NCI-H524 treated with DMSO at 0.1 percent for 48 hours (cell line): Measurements from ENCODE around the gene TANK.
"Not testable (repeated sequence)": the region's sequence is repeated elsewhere in the genome, so short reads cannot be mapped to it uniquely, and the experiment has no call there.

Experiments
- DNase-seq: peaks from one replicate; lab custom pipeline; 2025; lab: John Stamatoyannopoulos, UW

The TANK gene

DNA sequence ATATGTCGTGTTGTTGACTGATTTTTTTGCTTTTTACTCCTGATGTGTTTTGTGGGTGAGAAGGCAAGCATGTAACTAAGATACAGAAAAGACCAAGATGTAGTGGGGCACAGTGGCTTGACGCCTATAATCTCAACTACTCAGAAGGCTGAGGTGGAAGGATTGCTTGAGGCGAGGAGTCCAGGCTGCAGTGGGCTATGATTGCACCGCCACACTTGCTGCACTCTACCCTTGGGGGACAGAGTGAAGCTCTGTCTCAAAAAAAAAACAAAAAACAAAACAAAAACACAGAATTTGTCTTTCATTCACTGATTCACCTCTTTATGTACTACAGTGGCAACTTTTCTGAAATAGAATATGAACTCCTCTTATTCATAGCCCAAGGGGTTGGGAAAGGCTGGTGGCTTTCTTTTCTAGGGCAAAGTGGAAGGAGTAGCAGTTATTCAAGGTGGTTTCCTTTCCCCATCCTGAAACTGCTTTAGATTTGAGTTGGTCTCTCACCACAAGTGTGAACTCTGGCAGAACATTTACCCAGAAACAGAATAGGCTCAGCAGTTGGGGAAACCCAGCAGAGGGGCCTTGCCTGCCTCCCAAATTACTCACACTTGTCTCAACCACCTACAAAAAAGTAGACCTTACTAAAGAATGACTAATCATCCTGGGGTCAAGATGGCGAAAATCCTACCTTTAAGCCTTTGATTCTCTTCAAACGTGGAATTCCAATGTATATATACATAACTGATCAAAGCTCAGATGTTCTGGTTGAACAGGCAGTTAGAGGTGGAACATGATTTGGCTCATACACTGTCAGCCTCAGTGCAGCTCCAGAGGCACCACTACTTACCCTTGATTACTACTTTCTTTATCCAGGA lies 6.5 kb downstream of the TANK start:
- DNase-seq = no peak

DNA sequence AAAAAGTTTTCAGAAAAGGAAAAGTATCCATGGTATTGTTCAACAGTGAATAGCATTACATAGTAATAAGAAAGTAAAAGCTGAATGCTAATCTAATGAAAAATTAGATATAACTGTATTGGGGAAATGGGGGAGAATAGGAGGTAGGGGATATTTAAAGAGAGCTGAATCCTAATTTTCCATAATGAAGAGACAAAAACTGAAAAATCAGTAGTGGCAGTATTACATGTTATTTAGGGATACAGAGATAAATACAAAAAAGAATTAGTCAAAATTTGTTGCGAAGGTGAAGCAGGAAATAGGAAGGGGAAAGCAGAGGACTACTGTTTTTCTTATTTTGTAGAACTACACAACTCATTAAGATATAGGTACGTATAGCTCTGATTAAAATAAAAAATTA lies 9.1 kb downstream of the TANK start:
- DNase-seq = no peak

DNA sequence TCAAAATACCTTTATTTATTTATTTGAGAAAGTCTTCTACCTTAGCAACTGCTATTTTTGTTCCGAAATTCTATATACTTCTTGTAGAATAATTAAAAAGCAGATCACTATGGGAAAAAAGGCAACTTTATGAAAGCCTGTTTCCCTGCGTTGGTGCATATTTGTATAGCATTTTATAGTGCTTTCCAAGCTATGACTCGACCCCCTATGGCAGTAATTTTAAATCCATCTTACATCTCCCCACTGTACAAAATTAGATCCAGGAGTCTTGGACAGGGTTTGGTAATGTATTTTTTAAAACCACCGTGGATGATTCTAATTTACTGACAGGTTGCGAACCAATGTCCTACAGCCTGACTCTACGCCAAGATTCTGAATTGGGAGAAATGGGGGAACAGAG lies 10.1 kb downstream of the TANK start:
- DNase-seq = no peak

DNA sequence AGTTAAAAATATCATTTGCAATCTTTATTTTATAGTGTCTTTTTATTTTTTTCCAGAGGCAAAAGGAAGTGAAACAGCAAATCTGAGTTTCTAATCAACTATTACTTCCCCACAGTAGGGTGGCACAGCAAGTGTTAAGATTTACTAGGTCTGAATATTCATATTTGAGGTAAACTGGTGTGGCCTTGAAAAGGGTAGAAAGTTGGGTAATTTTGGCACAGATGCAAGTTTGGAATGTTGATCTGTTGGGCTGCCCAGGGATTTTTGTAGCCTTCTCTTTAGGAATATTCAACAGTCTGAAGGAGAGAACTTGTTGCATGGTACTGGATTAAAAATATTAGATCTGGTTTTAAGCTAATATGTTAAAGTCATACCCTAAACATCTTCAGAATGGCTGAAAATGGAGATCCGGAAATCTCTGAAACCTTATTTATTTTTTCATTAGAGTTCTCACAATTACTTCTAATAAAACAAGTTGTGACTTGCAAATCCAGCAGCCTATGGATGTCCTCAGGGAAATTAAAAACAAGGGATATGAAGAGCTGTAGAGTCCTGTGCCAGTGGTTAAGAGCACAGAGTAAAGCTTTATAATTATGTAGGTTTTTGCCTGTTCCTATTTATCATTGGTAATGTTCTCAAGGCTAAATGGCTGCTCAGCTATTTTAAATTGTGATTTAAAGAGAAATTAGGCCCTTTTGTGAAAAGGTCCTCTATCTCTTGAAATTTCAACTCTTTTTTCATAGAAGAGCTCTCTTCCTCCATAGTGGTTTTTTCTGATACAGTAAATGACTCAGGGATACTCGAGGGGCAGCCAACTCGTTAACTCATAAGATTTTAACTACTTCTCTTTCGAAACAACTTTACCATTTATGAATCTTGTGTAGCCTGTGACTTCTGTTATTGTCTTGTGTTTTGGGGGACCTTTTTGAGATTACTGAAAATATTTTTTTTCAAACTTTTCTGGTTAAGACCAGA lies 11.0 kb downstream of the TANK start:
- no peak for DNase-seq

DNA sequence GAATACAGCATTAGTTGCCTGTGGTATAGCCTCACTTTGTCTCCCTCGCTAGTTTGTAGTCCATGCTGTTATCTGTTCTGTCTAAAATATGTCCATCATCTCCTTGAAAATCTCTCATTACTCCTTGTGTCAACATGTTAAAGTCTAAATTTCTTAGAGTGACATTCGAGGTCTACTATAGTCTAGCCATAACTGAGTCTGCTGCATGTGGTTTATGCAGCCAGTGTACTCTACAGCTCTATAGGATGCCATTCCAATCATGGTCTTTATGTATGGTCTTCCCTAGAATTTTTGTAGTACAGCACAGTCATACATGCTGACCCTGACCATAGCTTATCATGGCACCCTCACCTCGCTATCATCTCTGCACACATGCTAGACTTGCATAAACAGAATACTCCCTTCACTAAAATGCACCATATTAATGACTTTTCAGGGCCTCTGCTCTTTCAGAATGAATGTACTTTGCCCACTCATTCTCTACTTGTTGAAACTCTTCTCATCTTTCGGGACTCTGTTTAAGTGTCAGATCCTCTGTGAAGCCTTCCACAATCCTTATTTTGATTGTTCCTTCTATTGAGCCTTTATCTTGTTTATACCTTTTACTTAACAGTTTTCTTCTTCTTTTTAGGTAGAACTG lies 12.8 kb downstream of the TANK start:
- no peak for DNase-seq

DNA sequence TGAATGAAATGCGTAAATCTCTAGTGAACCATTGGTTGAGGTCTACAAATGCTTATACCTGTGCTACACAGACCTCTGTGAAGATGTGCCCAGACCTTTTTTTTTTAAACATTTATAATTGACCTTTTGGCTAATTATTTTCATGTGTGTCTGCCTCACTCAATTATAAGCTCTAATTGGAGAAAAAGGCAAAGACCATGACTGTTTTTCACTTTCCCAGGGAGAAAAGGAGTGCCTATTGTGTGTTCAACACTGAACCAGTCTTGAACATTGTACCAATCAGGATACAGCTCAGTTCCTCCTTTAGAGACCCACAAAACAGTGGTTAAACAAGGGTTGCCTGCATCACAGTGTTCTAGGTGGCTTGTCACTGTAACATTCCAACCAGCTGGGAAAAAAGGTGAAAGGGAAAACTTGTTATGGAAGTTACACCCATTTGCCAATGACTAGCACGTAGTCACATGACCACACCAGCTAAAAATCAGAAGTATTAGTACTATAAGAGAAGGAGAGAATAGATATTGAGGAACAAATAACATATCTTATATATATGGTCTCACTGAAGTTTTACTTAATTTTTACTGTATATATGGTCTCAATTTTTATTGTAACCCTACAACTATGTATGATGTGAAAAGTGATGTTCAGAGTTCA lies 13.4 kb downstream of the TANK start:
- no peak for DNase-seq

DNA sequence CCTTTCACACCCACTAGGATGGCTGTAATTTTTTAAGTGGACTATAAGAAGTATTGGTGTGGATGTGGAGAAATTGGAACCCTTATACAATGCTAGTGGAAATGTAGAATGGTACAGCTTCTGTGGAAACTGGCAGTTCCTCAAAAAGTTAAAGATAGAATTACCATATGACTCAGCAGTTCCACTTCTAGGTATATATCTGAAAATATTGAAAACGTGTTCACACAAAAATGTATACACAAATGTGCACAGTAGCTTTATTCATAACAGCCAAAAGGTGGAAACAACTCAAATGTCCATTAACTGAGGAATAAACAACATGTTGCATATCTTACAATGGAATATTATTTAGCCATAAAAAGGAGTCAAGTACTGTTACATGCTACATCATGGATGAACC lies 17.7 kb downstream of the TANK start:
- no peak for DNase-seq

DNA sequence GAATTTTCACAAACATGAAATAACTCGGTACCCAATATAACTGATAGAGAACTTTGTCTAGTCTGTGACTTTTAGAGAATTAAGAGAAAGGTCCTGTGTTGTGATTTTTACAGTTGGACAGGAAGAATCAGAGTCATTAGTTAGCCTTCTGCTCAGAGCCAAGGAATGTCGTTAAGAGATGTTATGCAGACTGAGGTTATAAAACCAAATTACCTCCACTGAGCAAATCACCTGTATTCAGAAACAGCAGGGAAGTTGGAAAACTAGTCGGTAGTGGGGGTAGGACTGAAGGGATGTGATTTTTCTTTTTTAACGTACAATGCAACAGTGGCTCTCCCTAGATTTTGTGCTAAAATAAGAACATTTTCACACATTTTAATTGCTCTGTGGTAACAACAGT lies 18.5 kb downstream of the TANK start:
- no peak for DNase-seq

DNA sequence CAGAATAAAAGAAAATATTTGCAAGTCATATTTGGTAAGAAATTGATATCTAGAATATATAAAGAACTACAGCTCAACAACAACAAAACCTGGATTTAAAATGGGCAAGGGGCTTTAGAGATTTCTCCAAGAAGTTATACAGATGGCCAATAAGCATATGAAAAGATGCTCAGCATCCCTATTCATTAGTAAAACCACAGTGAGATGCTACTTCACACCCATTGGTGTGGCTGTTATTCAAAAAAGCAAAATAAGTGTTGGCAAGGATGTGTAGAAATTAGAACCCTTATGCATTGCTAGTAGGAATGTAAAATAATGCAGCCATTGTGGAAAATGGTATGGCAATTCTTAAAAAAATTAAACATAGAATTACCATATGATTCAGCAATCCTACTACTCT lies 29.8 kb downstream of the TANK start:
- DNase-seq = no peak

DNA sequence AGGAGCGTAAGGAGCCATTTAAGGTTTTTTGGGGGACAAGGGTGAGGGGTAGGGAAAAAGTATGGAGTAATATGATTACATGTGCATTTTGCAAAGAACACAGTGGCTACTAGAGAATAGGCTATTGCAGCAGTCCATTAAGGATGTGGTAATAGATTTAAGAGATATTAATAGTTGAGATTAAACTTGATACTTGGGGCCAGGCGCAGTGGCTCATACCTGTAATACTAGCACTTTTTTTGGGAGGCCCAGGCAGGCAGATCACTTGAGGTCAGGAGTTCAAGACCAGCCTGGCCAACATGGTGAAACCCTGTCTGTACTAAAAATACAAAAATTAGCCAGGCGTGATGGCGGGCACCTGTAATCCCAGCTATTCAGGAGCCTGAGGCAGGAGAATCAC lies 35.4 kb downstream of the TANK start:
- not testable (repeated sequence) for DNase-seq

DNA sequence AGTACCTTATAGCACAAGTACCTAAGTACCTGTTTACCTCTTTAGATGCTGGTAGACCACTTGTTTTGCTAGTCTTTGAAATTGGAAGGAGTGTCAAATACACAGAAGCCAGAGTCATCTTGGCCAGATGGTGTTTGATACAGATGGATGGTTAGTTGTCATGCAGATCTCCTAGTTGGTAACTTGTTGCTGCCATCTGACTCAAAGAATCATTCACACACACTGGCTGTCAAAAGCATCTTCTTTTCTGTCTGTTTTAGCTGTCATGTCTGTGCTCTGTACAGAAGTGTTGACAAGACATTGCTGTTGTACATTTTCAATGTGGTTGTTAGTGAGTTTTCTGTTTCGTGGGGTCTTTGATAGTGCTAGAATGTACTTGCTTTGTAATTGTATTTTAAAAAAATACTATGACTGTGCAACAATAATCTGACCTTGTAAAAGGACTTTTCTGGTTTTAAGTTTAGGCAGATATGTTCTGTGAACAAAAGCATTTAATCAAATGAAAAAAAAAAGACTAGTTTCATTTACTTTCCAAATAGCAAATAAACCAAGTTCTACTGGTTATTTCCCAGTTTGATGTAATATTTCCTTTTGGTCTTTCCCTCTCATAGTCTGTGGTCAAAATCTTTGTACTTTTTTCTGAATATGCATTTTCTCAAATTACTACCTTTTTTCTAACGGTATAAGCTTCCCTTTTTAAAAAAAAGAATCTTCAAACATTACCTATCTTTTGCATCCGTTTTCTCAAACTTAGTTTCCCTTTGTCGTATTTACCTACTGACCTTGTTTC lies 39.9 kb downstream of the TANK start:
- peak; percentile 3 for DNase-seq

DNA sequence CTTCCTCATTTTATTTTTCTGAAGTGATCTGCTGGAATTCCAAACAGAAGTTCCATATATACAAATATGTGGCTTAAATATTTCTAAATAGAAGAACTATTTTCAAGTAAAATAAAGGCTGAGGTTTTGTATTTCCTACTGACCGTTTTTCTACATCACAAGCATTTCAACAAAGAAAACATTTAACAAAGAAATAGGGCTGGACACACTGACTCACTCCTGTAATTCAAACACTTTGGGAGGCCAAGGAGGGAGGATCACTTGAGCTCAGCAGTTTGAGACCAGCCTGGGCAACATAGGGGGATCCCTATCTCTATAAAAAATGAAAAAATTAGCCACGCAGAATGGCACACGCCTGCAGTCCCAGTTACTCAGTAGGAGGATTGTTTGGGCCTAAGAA lies 44.6 kb downstream of the TANK start:
- no peak for DNase-seq

DNA sequence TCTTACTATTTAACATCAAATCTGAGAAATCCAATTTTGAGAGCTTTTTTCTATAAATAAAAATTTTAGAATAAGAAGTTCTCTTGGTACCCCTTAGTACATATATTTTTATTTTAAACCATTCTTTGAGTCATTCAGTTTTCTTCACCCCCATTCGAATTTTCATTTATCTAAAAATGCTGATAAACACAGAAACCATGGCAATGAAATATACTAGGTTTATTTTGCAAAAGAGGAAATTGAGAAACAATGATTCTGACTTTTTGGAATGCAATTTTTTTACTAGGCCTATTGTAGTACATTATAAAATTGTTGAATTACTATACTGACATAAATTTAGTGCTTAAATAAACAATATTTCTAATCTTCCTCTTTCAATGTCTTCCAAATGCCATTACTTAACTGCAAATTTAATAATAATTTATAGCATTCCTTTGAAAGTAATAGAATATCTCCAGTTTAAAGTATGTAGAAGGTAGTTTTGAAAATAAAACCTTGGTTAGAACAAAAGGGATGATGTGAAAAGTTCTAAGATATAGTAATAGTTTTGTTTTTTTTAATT lies 46.3 kb downstream of the TANK start:
- no peak for DNase-seq

DNA sequence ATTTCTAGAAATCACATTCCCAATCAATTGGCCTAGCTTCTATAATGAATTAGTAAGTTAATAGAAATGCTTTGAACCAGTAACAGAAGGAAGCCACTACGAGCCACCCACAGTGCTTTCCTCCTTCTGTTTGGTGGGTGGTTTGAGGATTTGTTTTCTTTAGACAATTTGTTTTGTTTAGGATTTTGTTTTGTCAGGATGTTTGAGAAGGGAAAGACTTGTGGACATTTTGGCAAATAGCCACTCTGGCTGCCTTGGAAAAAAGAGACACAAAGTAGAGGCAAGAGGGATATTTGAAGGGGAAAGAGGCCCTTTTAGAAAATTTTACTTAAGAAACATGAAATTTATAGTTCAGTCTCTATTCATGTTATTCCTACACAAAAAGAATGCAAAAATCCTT lies 47.7 kb downstream of the TANK start:
- DNase-seq = no peak

DNA sequence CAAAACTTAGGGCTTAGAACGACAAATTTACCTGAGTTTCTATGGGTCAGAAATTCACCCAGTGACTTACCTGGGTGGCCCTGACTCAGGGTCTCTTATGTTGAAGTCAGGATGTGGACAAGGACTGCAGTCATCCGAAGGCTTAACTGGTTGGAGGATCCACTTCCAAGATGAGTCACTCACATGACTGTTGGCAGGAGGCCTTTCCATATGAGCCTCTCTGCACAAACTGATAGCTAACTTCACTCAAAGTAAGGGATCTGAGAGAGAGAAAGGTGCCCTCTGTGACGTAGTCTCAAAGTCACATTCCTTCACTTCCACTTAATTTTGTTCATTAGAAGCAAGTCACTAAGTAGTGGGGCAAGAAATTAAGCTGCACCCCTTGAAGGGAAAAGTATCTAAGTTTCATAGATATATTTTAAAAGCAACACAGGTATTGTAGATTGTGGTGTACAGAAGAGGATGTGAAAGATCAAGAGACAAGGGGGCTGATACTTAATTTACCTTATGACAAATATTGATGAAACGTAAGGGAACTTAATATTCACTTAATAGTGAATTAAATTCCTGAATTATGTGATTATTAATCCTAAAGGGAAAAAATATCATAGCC lies 48.4 kb downstream of the TANK start:
- no peak for DNase-seq

DNA sequence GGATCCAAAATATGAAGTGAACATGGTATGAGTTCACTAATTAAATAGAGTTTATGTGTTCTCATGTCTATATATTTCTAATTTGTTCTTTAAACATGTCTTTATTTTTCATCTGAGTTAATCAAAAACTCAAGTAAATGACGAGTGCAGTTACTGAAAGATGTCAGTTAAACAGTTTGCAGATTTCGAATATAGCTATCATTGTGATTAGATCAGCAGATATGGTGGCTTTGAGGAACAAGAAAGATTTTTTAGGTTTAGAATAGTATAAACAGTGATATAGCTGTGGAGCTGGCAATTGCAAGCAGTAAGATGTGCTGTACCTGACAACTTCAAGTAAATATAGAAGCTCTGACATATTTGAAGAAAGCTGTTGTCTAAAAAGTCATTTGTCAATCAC lies 49.7 kb downstream of the TANK start:
- no peak for DNase-seq

DNA sequence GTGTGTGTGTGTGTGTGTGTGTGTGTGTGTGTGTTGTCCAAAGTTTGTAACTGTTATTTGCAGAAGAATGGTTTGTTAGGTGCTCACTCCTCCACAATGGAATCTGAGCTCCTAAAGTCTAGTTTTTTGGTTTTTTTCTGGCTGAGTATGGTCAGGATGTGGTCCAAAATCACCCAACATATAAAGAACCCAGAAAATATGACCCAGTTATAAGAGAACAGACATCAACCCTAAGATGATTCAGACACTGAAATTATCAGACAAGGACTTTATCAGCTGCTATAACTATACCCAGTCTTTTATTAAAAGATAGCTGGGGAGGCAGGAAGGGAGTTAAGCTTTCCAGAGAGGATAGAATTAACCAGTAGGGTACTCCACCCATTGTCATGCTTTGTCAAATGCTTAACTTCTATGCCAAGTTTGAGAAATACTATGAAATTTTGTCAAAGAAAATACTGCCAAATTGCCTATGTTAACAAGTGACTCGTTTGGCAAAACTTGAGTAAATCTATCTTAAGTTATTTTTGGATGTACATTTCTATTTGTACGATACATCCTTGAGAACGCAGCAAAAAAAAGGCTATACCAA lies 57.5 kb downstream of the TANK start:
- DNase-seq = no peak

DNA sequence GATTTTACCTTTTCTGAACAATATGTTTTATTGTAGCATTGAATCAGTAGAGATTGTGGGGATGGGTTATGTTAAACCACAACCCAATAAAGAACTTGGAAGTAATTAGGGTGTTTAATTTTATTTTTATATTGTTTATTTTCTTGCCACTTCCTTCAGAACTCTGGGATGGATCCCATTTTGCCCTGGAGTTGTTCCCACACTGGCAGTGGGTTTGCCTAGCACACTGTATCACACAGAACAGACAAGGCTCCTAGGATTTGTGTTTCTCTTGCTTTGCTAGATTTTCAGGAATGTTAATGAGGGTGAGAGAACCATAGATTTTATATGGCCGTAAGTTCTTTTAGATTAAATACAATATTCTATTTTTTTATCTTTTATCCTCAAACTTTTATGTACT lies 59.0 kb downstream of the TANK start:
- DNase-seq = no peak

DNA sequence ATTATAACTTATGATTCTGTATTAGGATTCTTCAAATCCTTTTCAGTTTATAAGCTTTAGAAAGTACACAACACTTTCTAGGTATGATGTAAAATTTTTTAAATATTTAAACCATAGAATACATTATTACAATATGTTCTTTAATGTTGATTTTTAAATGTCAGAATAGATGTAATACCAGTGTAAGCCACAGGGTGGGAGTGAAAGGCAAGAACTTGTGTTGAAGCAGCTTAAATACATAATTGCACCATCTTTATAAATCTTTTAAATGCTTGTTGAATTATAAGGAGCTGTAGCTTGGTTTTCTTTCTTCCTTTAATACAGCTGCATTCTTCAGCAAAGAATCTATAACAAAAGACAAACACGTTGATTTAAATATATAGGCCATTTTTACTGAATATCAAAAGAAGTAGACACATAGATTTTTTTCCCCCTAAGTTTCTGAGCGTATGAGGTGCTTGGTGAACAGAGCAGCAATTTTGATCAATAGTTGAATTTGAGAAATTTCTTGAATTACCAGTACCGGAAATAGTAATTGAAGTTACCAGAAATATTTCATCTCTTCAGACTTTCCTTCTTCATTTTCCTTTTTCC lies 63.0 kb downstream of the TANK start:
- no peak for DNase-seq
